Left kidney (tissue), 2 donors: ENCODE data around the gene GABBR2. TPM values are rescaled to one million over a fixed set of nuclear protein-coding genes. Genes with fewer than 3 reads are reported as not detected.
"Not testable (repeated sequence)": the region's sequence is repeated elsewhere in the genome, so short reads cannot be mapped to it uniquely, and the experiment has no call there.

Experiments used
- DNase-seq: peaks from one replicate; pipeline ENCODE4 v3.0.0-alpha.2; 2013
- polyA plus RNA-seq: library from polyadenylated mRNA; unstranded; fragments of 120-200 nt; gene quantifications from one replicate; pipeline ENCODE4 v1.2.1, GENCODE V29; 2013; ENCODE audit not compliant: insufficient read length

GABBR2 gene
- polyA plus RNA-seq, 1 donor: 6.3 TPM

DNA sequence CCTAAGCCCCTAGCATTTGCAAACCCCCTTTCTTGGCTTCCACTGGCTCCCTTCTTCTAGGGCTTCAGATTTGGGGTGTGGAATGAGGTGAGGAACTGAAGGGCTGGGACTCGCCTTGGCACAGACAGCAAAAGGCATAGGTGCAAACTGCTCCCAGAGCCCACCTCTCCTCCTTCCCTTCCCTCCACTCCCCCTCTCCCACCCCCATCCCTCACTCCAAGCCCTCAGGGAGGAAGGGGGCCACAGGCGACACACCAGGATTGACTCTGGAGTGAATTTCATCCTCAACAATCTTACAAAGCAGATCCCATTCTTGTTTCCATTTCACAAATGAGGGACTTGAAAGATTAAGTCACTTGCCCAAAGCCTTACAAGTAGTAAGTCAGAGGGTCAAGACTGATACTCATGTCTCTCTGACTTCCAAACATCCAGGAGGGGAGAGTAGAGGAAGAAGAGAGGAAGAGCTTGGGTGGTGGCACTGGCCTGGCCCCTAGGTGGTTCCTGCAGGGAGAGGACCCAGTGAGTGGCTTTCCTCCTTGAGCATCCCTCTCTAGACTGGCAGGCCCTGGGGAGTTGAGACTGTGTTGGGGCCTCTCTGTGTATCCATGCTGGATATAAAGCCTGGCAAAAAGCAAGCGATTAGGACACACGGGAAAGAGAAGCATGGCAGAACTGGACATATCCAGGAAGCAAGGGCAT lies 193.1 kb downstream of the GABBR2 start:
- DNase-seq: no peak

DNA sequence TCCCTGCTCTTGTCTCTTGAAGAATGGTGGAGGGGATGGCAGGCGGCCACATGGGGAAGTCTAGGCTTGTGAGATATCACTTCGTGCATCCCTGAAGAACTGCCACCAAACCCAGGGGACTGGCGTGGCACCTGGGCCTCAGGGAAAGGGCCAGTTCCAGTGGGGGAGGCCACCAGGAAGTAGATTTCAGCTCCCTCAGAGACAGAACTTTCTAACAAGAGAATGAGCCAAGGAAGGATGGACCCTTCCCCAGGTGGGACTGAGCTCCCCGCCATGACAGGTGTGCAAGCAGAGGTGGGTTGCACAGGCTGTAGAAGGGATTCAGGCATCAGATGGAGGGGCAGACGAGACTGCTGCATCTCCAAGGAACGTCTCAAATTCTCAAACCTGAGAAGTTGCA lies 193.9 kb downstream of the GABBR2 start:
- DNase-seq: no peak

DNA sequence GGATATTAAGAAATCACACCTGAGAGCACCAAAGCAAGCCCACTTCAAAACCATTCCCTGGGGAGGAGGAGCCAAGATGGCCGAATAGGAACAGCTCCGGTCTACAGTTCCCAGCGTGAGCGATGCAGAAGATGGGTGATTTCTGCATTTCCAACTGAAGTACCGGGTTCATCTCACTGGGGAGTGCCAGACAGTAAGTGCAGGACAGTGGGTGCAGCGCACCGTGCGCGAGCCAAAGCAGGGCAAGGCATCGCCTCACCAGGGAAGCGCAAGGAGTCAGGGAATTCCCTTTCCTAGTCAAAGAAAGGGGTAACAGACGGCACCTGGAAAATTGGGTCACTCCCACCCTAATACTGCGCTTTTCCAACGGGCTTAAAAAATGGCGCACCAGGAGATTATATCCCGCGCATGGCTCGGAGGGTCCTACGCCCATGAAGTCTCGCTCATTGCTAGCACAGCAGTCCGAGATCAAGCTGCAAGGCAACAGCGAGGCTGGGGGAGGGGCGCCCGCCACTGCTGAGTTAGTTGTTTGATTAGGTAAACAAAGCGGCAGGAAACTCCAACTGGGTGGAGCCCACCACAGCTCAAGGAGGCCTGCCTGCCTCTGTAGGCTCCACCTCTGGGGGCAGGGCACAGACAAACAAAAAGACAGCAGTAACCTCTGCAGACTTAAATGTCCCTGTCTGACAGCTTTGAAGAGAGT lies 200.4 kb downstream of the GABBR2 start:
- DNase-seq: not testable (repeated sequence)

DNA sequence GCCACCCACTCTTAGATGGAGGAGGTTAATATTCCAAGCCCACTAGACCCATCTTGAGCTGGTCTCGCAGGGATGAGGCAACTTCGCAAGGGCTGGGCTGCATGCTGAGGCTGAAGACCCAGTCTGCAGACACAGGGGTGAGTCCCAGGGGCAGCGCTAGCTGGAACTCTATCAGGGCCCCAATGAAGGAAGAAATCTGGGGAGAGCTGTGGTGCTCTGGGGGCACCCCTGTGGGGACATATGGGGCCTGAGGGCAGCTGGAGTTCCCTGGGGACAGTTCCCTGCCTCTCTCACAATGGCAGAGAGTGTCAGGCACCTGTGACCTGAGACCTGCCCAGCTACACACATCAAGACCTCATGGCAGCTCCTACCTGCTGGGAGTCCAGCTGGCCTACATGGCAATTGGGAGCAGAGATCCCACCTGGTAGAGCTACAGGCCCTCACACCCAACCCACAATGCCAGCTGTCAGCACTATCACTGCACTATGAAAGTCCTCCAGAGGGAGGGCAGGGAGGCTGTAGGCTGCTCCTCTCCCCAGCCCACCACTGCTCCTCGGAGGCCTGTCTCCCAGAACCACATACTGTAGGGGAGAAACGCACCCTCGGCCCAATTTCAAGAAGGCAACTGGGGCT lies 202.2 kb downstream of the GABBR2 start:
- DNase-seq: no peak

DNA sequence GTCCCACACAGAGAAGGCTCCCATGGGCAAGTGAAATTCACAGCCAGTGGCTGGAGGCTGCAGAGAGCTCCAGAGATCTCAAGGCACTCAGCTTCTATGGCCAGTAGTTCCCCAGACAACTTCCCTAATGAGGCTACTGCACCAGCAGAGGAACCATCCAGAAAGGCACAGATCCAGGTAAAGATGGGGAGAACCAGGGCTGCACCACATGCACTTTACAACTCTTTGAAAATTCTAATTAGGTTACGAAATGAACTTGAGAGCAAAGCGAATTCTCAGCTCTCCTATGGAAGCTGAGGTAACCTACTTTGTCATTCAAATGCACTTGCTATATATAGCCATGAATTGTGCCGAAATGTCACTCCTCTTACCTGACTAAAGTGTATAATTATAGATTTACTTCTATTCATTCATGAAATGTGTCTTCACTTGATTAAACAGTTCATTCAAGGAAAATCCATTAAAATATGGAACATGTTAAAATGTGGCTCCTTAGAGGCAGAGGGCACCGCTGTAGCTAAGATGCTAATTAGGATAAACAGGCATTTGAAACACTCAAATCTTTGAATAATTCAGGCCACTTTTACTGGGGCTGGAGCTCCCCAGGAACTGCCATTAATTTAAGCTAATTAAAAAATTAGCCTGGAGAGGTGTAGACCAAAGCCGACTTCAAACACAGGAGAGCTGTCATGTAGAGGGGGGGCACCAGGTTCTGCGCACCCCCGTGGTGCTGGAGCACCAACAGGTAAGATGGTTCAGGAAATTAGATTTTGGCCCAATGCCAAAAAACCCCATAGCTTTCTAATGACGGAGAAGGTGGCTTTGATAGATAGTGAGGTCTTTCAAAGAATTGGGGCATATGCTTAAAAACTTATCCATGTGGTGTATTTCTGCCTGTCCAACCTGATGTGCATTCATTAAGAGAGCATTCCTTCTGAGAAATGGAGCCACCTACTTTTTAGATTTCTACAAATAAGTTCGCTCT lies 204.1 kb downstream of the GABBR2 start:
- DNase-seq: no peak

DNA sequence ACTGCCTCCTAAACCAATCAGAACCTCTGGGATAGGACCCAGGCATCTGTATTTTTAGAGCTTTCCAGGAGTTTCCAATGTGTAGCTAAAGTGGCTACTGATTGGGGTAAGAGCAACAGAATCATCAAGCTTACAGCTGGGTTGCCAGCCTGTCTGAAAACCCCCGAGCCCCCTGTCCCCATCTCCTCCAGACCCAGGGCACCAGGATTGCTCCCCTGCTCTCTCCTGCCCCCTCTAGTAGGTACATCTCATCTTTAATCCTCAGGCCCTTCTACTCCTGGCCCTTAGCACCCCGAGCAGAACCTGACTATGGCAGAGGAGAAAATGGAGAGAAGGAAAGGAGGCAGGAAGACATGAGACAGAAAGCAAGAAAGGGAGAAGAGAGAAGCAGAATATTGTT lies 204.9 kb downstream of the GABBR2 start:
- no peak for DNase-seq

DNA sequence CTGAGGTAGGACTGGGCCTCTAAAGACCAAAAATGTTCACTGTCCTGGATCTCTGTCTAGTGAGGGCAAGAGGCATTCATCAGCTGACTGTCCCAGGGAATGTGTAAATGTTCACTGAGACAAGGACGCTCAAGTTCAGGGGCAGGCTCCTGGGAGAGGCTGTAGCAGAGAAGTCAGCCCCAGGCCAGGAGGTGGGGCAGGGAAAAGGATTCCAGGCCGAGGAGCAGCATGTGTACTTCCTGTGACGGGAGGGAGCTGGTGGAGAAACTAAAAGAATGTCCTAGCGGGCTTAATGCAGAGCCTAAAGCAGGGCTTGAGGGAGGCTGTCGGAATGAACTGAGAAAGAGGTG lies 205.8 kb downstream of the GABBR2 start:
- DNase-seq: no peak

DNA sequence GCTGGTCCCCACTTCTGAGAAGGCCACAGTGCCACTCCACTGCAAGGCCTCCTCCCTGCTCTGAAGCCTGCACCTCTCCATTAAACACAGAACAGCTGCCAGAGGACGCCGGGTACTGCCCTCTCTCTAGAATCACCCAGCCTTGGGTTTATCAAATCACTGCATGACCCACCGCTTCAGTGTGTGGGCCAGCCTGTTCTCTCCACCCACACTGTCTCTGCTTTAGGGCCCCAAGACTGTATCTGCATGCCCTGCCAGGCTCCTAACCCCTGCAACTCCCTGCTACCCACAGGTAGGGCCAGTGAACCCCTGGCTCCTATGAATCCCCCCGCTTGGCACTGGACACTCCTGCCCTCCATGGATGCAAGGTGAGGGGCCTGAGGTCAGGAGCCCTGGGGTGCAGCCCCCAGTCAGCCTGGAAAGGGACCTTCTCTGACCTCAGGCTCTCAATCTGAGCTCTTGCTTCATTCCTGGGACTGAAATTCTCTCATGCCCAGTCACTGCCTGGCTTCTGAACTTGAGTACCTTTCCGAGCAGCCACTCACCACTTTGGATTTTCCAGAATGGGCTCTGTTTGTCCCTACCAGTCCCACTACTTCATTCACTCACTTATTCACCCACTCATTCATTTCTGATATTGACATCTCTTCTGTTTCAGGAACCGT lies 206.3 kb downstream of the GABBR2 start:
- no peak for DNase-seq

DNA sequence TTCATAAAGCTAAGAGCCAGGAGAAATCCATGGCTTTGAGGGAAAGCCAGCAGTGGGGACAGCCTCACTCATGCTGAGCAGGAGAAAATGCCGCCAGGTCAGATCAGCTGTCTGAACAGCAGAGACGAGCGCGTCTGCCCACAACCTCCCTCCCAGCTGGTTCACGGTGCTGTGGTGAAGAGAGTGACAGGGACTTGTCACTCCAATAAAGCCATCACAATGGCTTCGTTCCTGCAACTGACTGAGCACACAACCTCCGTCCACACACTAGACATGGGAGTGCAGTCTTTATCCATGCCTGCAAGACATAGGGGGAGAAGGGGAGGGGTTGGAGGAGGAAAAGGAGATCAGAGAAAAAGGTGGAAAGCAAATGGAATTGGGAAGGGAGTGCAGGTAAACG lies 206.9 kb downstream of the GABBR2 start:
- DNase-seq: no peak

DNA sequence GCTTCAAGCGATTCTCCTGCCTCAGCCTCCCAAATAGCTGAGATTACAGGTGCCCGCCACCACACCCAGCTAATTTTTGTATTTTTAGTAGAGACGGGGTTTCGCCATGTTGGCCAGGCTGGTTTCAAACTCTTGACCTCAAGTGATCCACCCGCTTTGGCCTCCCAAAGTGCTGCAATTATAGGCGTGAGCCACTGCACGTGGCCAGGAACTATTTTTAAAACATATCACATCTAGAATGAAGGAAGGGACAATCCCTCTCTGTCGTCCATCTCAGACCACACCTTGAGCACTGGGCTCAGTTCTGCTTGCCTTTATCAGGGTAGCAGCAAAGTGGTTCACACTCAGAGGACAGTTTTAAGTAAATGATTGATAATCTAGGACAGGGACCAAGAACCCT lies 207.5 kb downstream of the GABBR2 start:
- not testable (repeated sequence) for DNase-seq

DNA sequence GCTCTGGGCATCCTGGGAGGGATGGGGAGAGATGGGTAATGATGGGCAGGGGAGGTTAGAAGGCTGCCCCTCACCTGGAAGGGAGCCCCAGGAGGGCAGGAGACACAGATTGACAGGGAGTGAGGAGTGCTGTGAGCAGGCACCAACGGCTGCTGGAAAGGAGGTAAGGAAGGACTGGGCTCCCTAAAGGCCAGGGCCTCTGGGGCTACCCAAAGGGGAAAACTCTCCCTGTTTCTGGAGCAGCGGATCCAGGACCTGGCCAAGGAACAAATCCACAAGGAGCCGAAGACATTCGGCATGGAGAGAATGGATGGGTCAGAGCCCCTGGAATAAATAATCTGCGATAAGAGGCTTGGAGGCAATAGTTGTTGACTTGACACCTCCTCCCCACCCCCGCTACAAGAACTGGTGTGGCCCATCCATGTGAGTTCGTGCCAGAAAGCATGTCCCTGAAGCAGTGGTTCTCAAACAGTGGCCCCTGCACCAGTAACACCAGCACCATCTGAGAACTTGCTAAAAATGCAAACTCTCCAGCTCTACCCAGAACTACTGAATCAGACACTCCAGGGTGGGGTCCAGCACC lies 208.3 kb downstream of the GABBR2 start:
- DNase-seq: no peak

DNA sequence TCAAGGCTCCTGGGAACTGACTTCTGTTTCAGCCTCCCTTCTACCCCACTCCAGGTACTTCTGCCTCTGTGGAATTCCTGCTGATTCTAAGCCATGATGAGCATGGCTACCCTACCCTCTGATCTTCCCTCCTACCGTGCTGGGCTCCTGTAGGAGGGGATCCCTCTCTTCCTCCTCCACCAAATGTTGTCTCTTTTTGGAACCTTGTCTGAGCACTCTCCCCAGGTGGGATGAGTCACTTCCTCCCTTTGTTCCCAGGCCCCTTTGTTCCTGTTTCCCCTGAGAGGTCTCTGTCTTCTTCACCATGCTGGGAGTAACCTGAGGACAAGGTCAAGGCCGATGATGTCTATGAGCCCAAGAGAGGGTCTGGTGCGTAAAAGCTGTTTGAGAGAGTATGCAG lies 213.2 kb downstream of the GABBR2 start:
- no peak for DNase-seq

DNA sequence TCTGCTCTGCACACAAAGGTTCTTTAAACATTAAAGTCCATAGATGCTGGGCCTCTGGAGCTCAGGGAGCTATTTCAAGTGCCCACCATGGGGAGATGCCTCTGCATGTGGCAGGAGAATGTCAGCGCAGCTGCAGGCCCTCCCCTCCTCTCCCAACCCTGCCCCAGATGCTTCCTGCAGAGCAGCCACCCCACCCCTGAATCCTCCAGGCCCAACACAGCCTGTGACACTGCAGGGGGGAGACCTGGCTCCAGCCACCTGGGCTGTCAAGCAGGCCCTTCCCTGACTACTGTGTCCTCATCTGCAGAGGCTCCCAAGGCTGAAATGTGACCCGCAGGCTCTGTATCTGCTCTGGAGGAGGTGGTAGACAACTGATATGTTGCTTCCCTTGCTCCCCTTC lies 213.9 kb downstream of the GABBR2 start:
- no peak for DNase-seq

DNA sequence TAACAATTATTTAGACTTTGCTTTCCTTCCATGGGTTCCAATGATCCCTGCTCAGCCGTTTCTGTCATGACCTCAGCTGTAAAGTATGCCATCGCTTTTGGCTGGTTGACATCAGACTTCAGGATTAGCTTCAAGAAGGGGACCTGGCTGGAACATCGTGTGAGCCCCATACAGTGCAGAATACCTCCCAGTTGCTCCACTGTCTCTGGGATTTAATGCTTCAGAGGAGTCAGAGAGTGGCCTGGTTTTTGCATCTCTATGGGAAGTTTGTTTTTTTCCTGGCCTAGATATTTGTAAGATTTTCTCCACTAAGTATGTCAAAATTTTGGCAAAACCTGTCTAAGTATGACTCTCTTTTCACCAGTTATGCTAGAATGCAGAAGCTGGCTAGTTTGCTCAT lies 216.9 kb downstream of the GABBR2 start:
- DNase-seq: no peak

DNA sequence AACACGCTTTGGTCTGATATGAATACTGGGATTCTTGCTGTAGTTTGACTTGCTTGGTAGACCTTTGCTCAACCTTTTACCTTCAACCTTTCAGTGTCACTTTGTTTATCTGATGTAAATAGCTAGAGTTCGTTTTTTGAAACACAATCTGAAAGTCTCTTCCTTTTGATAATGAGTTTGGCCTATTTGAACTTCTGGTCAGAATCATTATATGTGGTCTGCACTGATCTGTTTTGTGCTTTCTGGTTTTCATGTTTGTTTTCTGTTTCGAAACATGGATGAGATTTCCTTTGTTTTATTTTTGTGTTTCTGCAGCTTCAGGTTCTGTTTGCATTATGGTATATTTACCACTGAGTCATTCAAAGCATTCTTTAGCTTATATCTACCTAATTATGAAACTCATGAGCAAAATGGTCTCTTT lies 217.5 kb downstream of the GABBR2 start:
- DNase-seq: no peak

DNA sequence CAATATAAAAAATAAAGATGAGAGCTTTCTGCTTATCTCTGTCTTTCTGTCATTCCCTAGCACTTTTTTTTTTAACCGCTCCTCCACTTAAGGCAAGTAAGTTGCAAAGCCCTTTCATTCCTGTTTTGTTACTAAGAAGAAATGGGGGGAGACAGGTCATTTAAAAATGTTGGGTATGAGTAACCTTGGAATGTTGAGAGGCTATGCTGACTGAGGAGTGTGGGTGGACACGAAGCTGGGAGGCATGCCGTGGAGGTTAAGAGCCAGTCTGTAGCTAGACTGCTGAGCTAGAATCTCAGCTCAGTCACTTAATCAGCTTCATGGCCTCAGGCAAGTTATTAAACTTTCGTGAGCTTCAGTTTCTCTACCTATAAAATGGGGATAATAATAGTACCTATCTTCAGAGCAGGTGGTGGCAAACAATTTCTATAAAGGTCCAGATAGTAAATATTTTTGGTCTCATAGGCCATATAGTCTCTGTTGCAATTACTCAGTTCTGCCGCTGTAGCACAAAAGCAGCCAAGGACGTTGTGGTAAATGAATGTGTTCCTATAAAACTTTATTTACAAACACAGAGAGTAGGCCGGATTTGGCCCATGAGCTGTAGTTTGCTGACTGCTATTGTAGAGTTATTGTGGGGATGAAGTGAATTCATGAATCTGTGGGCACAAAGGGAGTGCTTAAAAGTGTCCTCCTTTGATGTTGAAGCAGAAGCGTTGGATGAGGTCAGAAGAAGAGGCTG lies 220.0 kb downstream of the GABBR2 start:
- no peak for DNase-seq

DNA sequence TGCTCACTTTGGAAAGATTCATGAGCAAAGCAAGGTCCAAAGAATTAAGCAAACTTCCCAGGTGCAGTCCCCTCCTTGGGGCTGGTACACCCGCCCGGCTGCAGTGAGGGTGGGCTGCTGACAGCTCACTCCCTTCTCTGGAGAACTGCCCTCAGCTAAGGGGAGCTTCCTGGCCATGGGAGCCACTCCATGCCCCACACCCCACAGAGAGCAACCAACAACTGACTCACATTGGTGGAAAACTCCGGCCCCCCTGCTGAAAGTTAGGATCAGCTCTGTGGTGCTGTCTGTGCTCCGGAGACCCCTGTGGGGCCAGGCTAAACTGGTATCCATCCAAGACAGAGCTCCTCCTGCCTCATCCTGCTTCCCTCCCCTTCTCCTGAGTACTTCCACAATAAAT lies 223.0 kb downstream of the GABBR2 start:
- no peak for DNase-seq

DNA sequence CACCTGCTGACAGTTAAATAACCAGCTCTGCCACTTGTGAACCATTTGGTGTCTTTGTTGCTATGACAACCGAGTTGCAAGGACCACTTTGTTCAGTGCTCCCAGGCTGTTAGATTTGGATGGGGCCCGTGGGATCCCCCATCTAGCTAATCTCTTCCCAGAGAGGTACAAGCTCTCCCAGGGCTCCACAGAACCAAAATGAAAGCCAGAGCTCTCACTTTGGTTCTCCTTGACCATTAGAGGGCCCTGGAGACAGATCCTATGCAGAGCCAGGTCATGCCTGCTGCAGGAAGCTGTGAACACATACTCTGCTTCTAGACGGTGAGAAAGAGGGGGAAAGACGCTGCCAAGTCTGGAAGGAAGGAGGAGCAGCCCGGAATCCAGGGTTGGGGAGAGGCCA lies 224.6 kb downstream of the GABBR2 start:
- no peak for DNase-seq

DNA sequence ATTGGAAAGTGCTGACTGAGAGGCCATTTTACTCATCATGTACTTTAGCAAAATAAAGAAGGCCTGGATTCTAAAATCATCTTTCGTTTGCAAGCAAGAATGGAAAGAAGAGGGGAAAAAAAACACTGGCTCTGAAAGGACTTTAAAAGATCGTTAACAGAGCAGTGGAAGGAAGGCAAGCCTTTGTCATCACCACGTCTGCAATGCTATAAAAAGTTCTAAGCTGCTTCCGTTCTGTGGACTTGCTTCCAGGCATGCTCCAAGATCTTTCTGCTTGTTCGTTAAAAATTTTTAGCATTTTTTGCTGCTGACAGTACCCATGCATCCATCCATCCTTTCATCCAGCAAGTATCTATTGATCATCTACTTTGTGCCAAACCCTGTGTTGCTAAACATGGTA lies 226.5 kb downstream of the GABBR2 start:
- DNase-seq: no peak

DNA sequence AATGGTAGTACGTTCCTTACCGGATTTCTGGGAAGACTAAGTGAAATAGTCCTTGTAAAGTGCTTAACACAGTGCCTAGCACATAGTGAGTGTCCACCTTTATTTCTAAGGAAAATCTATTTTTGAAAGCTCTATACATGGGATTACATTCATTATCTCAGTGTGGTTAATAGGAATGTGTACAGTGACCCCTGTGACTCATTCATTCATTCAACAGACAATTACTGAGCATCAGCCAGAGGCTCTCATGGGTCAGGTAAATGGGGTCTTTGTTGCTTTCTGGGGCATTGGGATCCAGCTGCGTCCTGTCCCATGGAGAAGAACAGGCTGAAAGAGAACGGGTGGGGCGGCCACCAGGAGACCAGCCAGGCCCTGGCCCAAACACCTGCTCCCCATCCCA lies 227.1 kb downstream of the GABBR2 start:
- DNase-seq: no peak
